WTC11 (cell line): Measurements from ENCODE around the gene EGF. TPM values are rescaled to one million over a fixed set of nuclear protein-coding genes. Genes with fewer than 3 reads are reported as not detected.

Experiments used
- ATAC-seq: fragments of 200-7000 bp; cut with Tn5 transposase; 2 replicates; pipeline ENCODE4 v1.10.0; 2021; ENCODE audit warnings: mild to moderate bottlenecking, moderate library complexity
- CTCF ChIA-PET: fragments of 300-600 bp; sonication (Branson Sonifier 250); formaldehyde crosslinking; loops from one replicate; lab custom pipeline; 2021; ENCODE audit warnings: antibody characterized with exemption; lab: Charles Lee
- POLR2A ChIA-PET: fragments of 350-600 bp; sonication (Branson Sonifier 250); formaldehyde crosslinking; loops from one replicate; lab custom pipeline; 2021; ENCODE audit warnings: antibody characterized with exemption; lab: Charles Lee
- DNase-seq: peaks from one replicate; pipeline ENCODE4 v3.0.0; 2021; ENCODE audit warnings: low spot score
- H3K27ac Mint-ChIP-seq: 2 replicates; pipeline ENCODE4 v1.8.0; 2021; ENCODE audit warnings: mixed read lengths
- H3K27me3 Mint-ChIP-seq: 2 replicates; pipeline ENCODE4 v1.8.0; 2021; ENCODE audit warnings: low read depth, mild to moderate bottlenecking, moderate library complexity, mixed read lengths
- H3K36me3 Mint-ChIP-seq: 2 replicates; pipeline ENCODE4 v1.8.0; 2021; ENCODE audit warnings: mixed read lengths
- H3K4me1 Mint-ChIP-seq: 2 replicates; pipeline ENCODE4 v1.8.0; 2022; ENCODE audit warnings: mixed read lengths
- H3K4me3 Mint-ChIP-seq: 2 replicates; pipeline ENCODE4 v1.8.0; 2021; ENCODE audit warnings: mild to moderate bottlenecking, moderate library complexity, mixed read lengths
- H3K9me3 Mint-ChIP-seq: 2 replicates; pipeline ENCODE4 v1.8.0; 2021; ENCODE audit warnings: mixed read lengths
- CBFB ChIP-seq: sonication (generic); formaldehyde crosslinking; IDR thresholded peaks from 2 replicates; pipeline ENCODE4 v1.8.1; 2022; ENCODE audit warnings: mild to moderate bottlenecking, low read depth, missing genetic modification reagents
- CDX4 ChIP-seq: fragments of 250-450 bp; sonication (Bioruptor Pico); IDR thresholded peaks from 2 replicates; pipeline ENCODE4 v1.9.0; 2021; ENCODE audit warnings: moderate library complexity, mild to moderate bottlenecking, inconsistent platforms, borderline replicate concordance
- ELF4 ChIP-seq: sonication (generic); formaldehyde crosslinking; IDR thresholded peaks from 2 replicates; pipeline ENCODE4 v1.8.1; 2022; ENCODE audit warnings: low read depth, mild to moderate bottlenecking, moderate library complexity, missing genetic modification reagents
- EMX1 ChIP-seq: fragments of 250-450 bp; sonication (Bioruptor Pico); IDR thresholded peaks from 2 replicates; pipeline ENCODE4 v1.8.0; 2021; ENCODE audit warnings: mild to moderate bottlenecking
- ETV6 ChIP-seq: sonication (generic); formaldehyde crosslinking; IDR thresholded peaks from 2 replicates; pipeline ENCODE4 v1.8.1; 2022; ENCODE audit warnings: mild to moderate bottlenecking, missing genetic modification reagents
- GTF2I ChIP-seq: fragments of 250-450 bp; sonication (Bioruptor Pico); conservative IDR thresholded peaks from 2 replicates; pipeline ENCODE4 v1.4.0; 2021; ENCODE audit warnings: mild to moderate bottlenecking
- HMGA2 ChIP-seq: fragments of 250-450 bp; sonication (Bioruptor Pico); IDR thresholded peaks from 2 replicates; pipeline ENCODE4 v1.4.0; 2021; ENCODE audit warnings: mild to moderate bottlenecking, moderate library complexity
- IRF2 ChIP-seq: sonication (generic); formaldehyde crosslinking; IDR thresholded peaks from 2 replicates; pipeline ENCODE4 v1.8.0; 2022; ENCODE audit warnings: low read depth, missing genetic modification reagents, borderline replicate concordance
- JUN ChIP-seq: sonication (generic); formaldehyde crosslinking; IDR thresholded peaks from 2 replicates; pipeline ENCODE4 v1.8.0; 2023; ENCODE audit warnings: mild to moderate bottlenecking, missing genetic modification reagents
- NFE2L1 ChIP-seq: sonication (generic); formaldehyde crosslinking; IDR thresholded peaks from 2 replicates; pipeline ENCODE4 v1.8.1; 2023; ENCODE audit warnings: missing genetic modification reagents
- NR2C2 ChIP-seq: sonication (generic); formaldehyde crosslinking; IDR thresholded peaks from 2 replicates; pipeline ENCODE4 v1.8.0; 2022; ENCODE audit warnings: mild to moderate bottlenecking, missing genetic modification reagents
- OVOL2 ChIP-seq: fragments of 250-450 bp; sonication (Bioruptor Pico); IDR thresholded peaks from 2 replicates; pipeline ENCODE4 v1.9.0; 2021; ENCODE audit warnings: mild to moderate bottlenecking, borderline replicate concordance
- PRDM15 ChIP-seq: sonication (generic); formaldehyde crosslinking; IDR thresholded peaks from 2 replicates; pipeline ENCODE4 v1.8.0; 2022; ENCODE audit warnings: missing genetic modification reagents
- RELA ChIP-seq: sonication (generic); formaldehyde crosslinking; IDR thresholded peaks from 2 replicates; pipeline ENCODE4 v1.8.1; 2022; ENCODE audit warnings: missing genetic modification reagents, mild to moderate bottlenecking, borderline replicate concordance
- RORB ChIP-seq: fragments of 250-450 bp; sonication (Bioruptor Pico); IDR thresholded peaks from 2 replicates; pipeline ENCODE4 v1.9.0; 2021; ENCODE audit warnings: mild to moderate bottlenecking
- SMAD3 ChIP-seq: sonication (generic); formaldehyde crosslinking; IDR thresholded peaks from 2 replicates; pipeline ENCODE4 v1.8.0; 2022; ENCODE audit warnings: missing genetic modification reagents, mild to moderate bottlenecking, borderline replicate concordance
- TEAD4 ChIP-seq: sonication (generic); formaldehyde crosslinking; IDR thresholded peaks from 2 replicates; pipeline ENCODE4 v1.8.0; 2022; ENCODE audit warnings: mild to moderate bottlenecking, missing genetic modification reagents
- TP53 ChIP-seq: sonication (generic); formaldehyde crosslinking; IDR thresholded peaks from 2 replicates; pipeline ENCODE4 v1.8.1; 2023; ENCODE audit warnings: mild to moderate bottlenecking, missing genetic modification reagents
- ZBTB21 ChIP-seq: sonication (generic); formaldehyde crosslinking; IDR thresholded peaks from 2 replicates; pipeline ENCODE4 v1.8.1; 2023; ENCODE audit warnings: mild to moderate bottlenecking, missing genetic modification reagents, borderline replicate concordance
- ZNF121 ChIP-seq: sonication (generic); formaldehyde crosslinking; IDR thresholded peaks from 2 replicates; pipeline ENCODE4 v1.8.0; 2023; ENCODE audit warnings: missing genetic modification reagents
- ZNF138 ChIP-seq: sonication (generic); formaldehyde crosslinking; conservative IDR thresholded peaks from 2 replicates; pipeline ENCODE4 v1.8.1; 2022; ENCODE audit warnings: mild to moderate bottlenecking, moderate library complexity, missing genetic modification reagents
- ZNF263 ChIP-seq: sonication (generic); formaldehyde crosslinking; IDR thresholded peaks from 2 replicates; pipeline ENCODE4 v1.8.1; 2022; ENCODE audit warnings: low read depth, mild to moderate bottlenecking, moderate library complexity, missing genetic modification reagents
- ZNF416 ChIP-seq: fragments of 250-450 bp; sonication (Bioruptor Pico); IDR thresholded peaks from 2 replicates; pipeline ENCODE4 v1.9.0; 2021; ENCODE audit warnings: mild to moderate bottlenecking, inconsistent platforms
- ZNF423 ChIP-seq: fragments of 250-450 bp; sonication (Bioruptor Pico); IDR thresholded peaks from 2 replicates; pipeline ENCODE4 v2.1.2; 2022; ENCODE audit warnings: mild to moderate bottlenecking, moderate library complexity
- total RNA-seq: library from RNA; stranded (reverse); gene quantifications from 3 replicates; pipeline ENCODE4 v1.2.3, GENCODE V29; 2021
- TF ChIP-seq, protein P1 (sequence below): sonication (generic); formaldehyde crosslinking; IDR thresholded peaks from 2 replicates; pipeline ENCODE4 v1.8.0; 2022; ENCODE audit warnings: mild to moderate bottlenecking, missing genetic modification reagents
- TF ChIP-seq, protein P2 (sequence below): sonication (generic); formaldehyde crosslinking; IDR thresholded peaks from 2 replicates; pipeline ENCODE4 v1.8.0; 2022; ENCODE audit warnings: mild to moderate bottlenecking, missing genetic modification reagents

EGF gene
- total RNA-seq, 1 experiment from 2014 or later: 2.5 TPM

DNA sequence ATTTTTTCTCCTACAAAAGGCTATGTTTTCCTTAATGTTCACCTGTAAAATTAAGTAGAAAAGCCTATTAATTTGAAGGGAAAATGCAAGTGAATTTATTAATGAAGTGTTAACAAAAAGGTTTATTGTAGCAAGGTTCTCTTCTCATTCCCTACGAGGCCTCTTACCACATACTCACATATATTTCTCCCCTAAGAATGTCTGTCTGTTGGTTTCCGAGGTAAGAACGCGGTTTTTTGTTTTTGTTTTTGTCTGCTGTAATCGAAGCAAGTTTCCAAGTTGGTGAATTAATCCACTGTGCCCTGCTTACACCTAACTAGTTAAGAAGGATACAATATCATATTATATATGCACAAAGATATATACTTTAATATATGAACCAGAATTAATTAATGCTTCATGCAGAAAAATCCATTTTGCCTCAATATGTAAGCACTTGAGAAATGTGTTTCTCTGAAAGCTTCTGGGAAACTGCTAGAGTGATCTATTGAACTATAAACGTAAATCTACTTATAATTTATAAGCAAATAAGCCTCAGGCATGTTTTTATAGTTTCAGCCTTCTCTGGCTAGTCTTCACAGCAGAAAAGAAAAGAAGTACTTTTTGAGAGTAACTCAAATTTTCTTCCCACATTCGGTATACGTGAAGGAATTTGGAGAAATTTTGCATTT is 120.8 kb downstream of the EGF start:
- no peak for ATAC-seq
- Mint-ChIP-seq H3K4me3 (no peak overlapping the region), H3K27me3 (peaks cover 7% of the 10 kb centered on the region), H3K9me3 (peaks cover 6% of the 10 kb centered on the region; the same call in 1 of the 2 replicates), H3K27ac (no peak overlapping the region), H3K36me3 (no peaks in the 10 kb centered on the region), H3K4me1 (peaks cover 16% of the 10 kb centered on the region)
- TF ChIP-seq, protein P1, sequence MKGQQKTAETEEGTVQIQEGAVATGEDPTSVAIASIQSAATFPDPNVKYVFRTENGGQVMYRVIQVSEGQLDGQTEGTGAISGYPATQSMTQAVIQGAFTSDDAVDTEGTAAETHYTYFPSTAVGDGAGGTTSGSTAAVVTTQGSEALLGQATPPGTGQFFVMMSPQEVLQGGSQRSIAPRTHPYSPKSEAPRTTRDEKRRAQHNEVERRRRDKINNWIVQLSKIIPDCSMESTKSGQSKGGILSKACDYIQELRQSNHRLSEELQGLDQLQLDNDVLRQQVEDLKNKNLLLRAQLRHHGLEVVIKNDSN: no peak
- TF ChIP-seq PRDM15 (CRISPR knock-in tag) (no peak), IRF2 (CRISPR knock-in tag) (no peak), JUN (no peak), ZNF423 (CRISPR knock-in tag) (no peak), SMAD3 (CRISPR knock-in tag) (no peak), ZNF138 (CRISPR knock-in tag) (no peak), GTF2I (CRISPR knock-in tag) (no peak), EMX1 (CRISPR knock-in tag) (no peak), ZNF416 (no peak), ZBTB21 (no peak), TP53 (CRISPR knock-in tag) (no peak), NFE2L1 (CRISPR knock-in tag) (no peak), ZNF263 (CRISPR knock-in tag) (no peak), RORB (CRISPR knock-in tag) (no peak)
- POLR2A ChIA-PET: no interaction called here
- DNase-seq: no peak
- CTCF ChIA-PET: interaction anchor here (0.8 kb wide), 1 partner anchor 9 kb away, joined by 4 read pairs; no protein-coding TSS in a partner anchor

DNA sequence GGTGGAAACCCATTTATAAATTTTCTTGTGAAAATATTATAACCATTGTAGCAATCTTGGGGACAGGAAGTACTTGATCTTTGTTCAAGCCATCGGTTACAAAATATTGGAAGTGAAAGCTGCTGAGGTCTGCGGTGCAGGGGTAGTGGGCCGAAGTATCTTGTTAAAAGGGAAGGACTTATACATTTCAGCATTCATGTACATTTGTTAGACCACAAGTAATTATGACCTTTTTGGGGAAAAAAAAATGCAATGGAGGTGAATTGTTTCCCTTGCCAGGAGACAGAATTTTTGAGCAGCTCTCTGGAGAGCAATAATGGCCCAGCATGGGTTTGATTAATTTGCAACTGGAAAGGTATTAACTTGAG is 121.3 kb downstream of the EGF start:
- Mint-ChIP-seq H3K4me3 (no peak overlapping the region), H3K4me1 (peaks cover 16% of the 10 kb centered on the region), H3K27me3 (peaks cover 7% of the 10 kb centered on the region), H3K36me3 (no peaks in the 10 kb centered on the region), H3K9me3 (peaks cover 6% of the 10 kb centered on the region; the same call in 1 of the 2 replicates), H3K27ac (no peak overlapping the region)
- DNase-seq (no peak), ATAC-seq (no peak)
- ChIA-PET POLR2A (no interaction called here), CTCF (interaction anchor here (0.8 kb wide), 1 partner anchor 15 kb away, joined by 4 read pairs; no protein-coding TSS in a partner anchor)
- TF ChIP-seq NFE2L1 (CRISPR knock-in tag) (no peak), ZNF121 (CRISPR knock-in tag) (no peak), HMGA2 (CRISPR knock-in tag) (no peak), ELF4 (no peak), TEAD4 (no peak), ETV6 (CRISPR knock-in tag) (no peak), CBFB (no peak), NR2C2 (CRISPR knock-in tag) (no peak), CDX4 (CRISPR knock-in tag) (no peak), RELA (no peak), OVOL2 (CRISPR knock-in tag) (no peak)
- TF ChIP-seq, protein P1: no peak
- TF ChIP-seq, protein P2, sequence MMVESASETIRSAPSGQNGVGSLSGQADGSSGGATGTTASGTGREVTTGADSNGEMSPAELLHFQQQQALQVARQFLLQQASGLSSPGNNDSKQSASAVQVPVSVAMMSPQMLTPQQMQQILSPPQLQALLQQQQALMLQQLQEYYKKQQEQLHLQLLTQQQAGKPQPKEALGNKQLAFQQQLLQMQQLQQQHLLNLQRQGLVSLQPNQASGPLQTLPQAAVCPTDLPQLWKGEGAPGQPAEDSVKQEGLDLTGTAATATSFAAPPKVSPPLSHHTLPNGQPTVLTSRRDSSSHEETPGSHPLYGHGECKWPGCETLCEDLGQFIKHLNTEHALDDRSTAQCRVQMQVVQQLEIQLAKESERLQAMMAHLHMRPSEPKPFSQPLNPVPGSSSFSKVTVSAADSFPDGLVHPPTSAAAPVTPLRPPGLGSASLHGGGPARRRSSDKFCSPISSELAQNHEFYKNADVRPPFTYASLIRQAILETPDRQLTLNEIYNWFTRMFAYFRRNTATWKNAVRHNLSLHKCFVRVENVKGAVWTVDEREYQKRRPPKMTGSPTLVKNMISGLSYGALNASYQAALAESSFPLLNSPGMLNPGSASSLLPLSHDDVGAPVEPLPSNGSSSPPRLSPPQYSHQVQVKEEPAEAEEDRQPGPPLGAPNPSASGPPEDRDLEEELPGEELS (CRISPR knock-in tag): no peak
